OCI-LY3 (cell line): ENCODE measurements around the gene CUBN.

Experiments used
- EZH2phosphoT487 ChIP-seq: fragments of 200-600 bp; shearing (Covaris generic); IDR thresholded peaks from 2 replicates; pipeline ENCODE4 v1.6.1; 2018; ENCODE audit warnings: antibody characterized with exemption, mixed run types, low read depth
- TF ChIP-seq, protein P1 (sequence below): fragments of 200-600, 300-600 bp; sonication (generic); IDR thresholded peaks from 2 replicates; pipeline ENCODE4 v1.5.1; 2014; ENCODE audit warnings: antibody characterized with exemption, low read length, low read depth

DNA sequence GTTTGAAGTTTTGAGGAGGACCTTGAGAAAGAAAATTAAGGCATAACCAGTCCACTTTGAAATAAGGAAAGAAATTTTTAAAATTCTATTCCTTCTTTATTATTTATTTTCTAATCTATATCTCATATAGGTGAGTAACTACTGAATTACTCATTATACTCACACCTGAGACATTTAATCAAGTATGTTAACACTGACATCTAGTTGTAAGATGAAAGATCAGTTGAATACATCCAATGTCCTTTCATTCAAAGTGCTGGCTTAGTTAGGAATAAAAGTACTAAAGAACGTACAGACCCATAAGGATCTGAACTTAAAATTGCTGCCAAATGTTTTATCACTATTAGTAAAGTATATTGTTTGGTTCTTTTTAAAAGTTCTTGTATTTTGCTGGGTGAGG is 48.4 kb upstream of the CUBN start:
- TF ChIP-seq, protein P1, sequence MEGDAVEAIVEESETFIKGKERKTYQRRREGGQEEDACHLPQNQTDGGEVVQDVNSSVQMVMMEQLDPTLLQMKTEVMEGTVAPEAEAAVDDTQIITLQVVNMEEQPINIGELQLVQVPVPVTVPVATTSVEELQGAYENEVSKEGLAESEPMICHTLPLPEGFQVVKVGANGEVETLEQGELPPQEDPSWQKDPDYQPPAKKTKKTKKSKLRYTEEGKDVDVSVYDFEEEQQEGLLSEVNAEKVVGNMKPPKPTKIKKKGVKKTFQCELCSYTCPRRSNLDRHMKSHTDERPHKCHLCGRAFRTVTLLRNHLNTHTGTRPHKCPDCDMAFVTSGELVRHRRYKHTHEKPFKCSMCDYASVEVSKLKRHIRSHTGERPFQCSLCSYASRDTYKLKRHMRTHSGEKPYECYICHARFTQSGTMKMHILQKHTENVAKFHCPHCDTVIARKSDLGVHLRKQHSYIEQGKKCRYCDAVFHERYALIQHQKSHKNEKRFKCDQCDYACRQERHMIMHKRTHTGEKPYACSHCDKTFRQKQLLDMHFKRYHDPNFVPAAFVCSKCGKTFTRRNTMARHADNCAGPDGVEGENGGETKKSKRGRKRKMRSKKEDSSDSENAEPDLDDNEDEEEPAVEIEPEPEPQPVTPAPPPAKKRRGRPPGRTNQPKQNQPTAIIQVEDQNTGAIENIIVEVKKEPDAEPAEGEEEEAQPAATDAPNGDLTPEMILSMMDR, result no peak
- no peak for TF ChIP-seq EZH2phosphoT487
